ENCODE data around the gene RIF1.

GRCh38 chr2:151410485-151410834 is 758 bp downstream of the RIF1 start:
- TF ChIP-seq CTCF (IDR thresholded peaks at IDR 0.05): no peak
- TF ChIP-seq MAX (IDR thresholded peaks at IDR 0.05; ENCODE audit: low read depth): no peak; the same call in 1 of the 2 replicates
